OCI-LY7 (cell line): Measurements from ENCODE around the gene GNL1. TPM values are rescaled to one million over a fixed set of nuclear protein-coding genes. Genes with fewer than 3 reads are reported as not detected.

Source experiments
- BruUV-seq: library from RNA; stranded (reverse); fragments of 400-500 nt; replicated peaks from 2 replicates; lab custom pipeline; 2021; lab: Mats Ljungman, UMichigan
- CTCF ChIA-PET: fragments of 300-600 bp; sonication (Branson Sonifier 250); formaldehyde crosslinking; loops from one replicate; lab custom pipeline; 2022; ENCODE audit warnings: antibody characterized with exemption; ENCODE audit not compliant: unreplicated experiment; lab: Charles Lee
- POLR2A ChIA-PET: fragments of 300-600 bp; sonication (Branson Sonifier 250); formaldehyde crosslinking; loops from one replicate; lab custom pipeline; 2022; ENCODE audit warnings: antibody characterized with exemption; lab: Charles Lee
- DNase-seq: peaks from one replicate; pipeline ENCODE4 v3.0.0-alpha.2; 2015; ENCODE audit warnings: low spot score
- H2AFZ ChIP-seq: fragments of 200-600 bp; sonication (generic), shearing (Covaris generic); 2 replicates; pipeline ENCODE4 v1.6.1; 2014; ENCODE audit warnings: mild to moderate bottlenecking, antibody characterized with exemption, low read length, moderate library complexity
- H3K27ac ChIP-seq: fragments of 200-600 bp; sonication (generic); 2 replicates; pipeline ENCODE4 v1.5.1; 2014; ENCODE audit warnings: mixed run types, low read depth, mild to moderate bottlenecking, moderate library complexity, low read length, inconsistent platforms; ENCODE audit not compliant: poor library complexity, severe bottlenecking
- H3K36me3 ChIP-seq: fragments of 200-600 bp; sonication (generic); 2 replicates; pipeline ENCODE4 v1.6.1; 2014; ENCODE audit warnings: mild to moderate bottlenecking, antibody characterized with exemption, low read length, moderate library complexity, mixed read lengths; ENCODE audit not compliant: insufficient read depth
- H3K4me1 ChIP-seq: fragments of 200-600 bp; sonication (generic); 2 replicates; pipeline ENCODE4 v1.5.1; 2014; ENCODE audit warnings: mild to moderate bottlenecking, low read length; ENCODE audit not compliant: insufficient read depth, poor library complexity, severe bottlenecking
- H3K4me2 ChIP-seq: fragments of 200-600 bp; sonication (generic); 2 replicates; pipeline ENCODE4 v1.6.1; 2014; ENCODE audit warnings: mild to moderate bottlenecking, low read length
- H3K4me3 ChIP-seq: fragments of 200-600 bp; sonication (generic); 2 replicates; pipeline ENCODE4 v1.5.1; 2014; ENCODE audit warnings: mild to moderate bottlenecking, low read depth, low read length; ENCODE audit not compliant: poor library complexity, severe bottlenecking
- H3K79me2 ChIP-seq: fragments of 200-600 bp; sonication (generic); 2 replicates; pipeline ENCODE4 v1.6.1; 2016; ENCODE audit warnings: low read depth, mild to moderate bottlenecking, low read length, moderate library complexity, mixed read lengths; ENCODE audit not compliant: insufficient read depth
- H3K9me2 ChIP-seq: fragments of 200-600 bp; sonication (generic); 2 replicates; pipeline ENCODE4 v1.6.1; 2016; ENCODE audit warnings: mild to moderate bottlenecking, low read length, mixed read lengths; ENCODE audit not compliant: insufficient read depth
- H3K9me3 ChIP-seq: fragments of 200-600 bp; sonication (generic); 2 replicates; pipeline ENCODE4 v1.6.1; 2014; ENCODE audit warnings: mild to moderate bottlenecking, mixed run types, low read length, mixed read lengths
- H4K20me1 ChIP-seq: fragments of 200-600 bp; sonication (generic); 2 replicates; pipeline ENCODE4 v1.6.1; 2014; ENCODE audit warnings: mild to moderate bottlenecking, antibody characterized with exemption, low read length, moderate library complexity, mixed read lengths; ENCODE audit not compliant: insufficient read depth
- CTCF ChIP-seq: fragments of 200-600 bp; sonication (generic); conservative IDR thresholded peaks from 2 replicates; pipeline ENCODE4 v1.5.1; 2014; ENCODE audit warnings: mild to moderate bottlenecking, antibody characterized with exemption, low read length, moderate library complexity, mixed read lengths
- EZH2phosphoT487 ChIP-seq: fragments of 200-600 bp; sonication (generic); IDR thresholded peaks from 2 replicates; pipeline ENCODE4 v1.6.1; 2018; ENCODE audit warnings: low read depth, borderline replicate concordance, mild to moderate bottlenecking, mixed run types, antibody characterized with exemption, low read length, moderate library complexity, mixed read lengths
- intact Hi-C: fragments of 100-400 bp; cut with micrococcal nuclease; formaldehyde crosslinking; loops from one replicate; pipeline ENCODE4 v1.10.0; 2022; ENCODE audit not compliant: unreplicated experiment
- total RNA-seq, 2 experiments: library from RNA; depleted of rRNA in 1 of 2; stranded (reverse); fragments of >200 nt in 1 of 2; shearing (Covaris generic) in 1 of 2; gene quantifications; 2 replicates each; pipeline ENCODE4 v1.2.3, GENCODE V29; 2014 to 2022

The GNL1 gene
- total RNA-seq, 2 experiments from 2014 or later, result 66.4 to 114 TPM

GRCh38 chr6:30589754-30590358 is 33.6 kb upstream of the GNL1 start:
- Histone ChIP-seq H3K9me2 (no peaks in the 10 kb centered on the region), H3K4me3 (no peak overlapping the region), H2AFZ (no peak overlapping the region), H3K36me3 (peaks cover 99% of the 10 kb centered on the region), H3K4me2 (no peak overlapping the region), H4K20me1 (no peaks in the 10 kb centered on the region), H3K9me3 (no peaks in the 10 kb centered on the region), H3K4me1 (no peaks in the 10 kb centered on the region), H3K27ac (no peak overlapping the region), H3K79me2 (peaks cover 8% of the 10 kb centered on the region; the same call in 1 of the 2 replicates)
- intact Hi-C loops, result no loop called here
- no TSS peak for BruUV-seq
- ChIA-PET CTCF (no interaction called here), POLR2A (interaction anchor here (0.7 kb wide), 1 partner anchor 80 kb away, joined by 3 read pairs; no protein-coding TSS in a partner anchor)
- TF ChIP-seq CTCF, result no peak
- no peak for TF ChIP-seq EZH2phosphoT487
- DNase-seq, result no peak

GRCh38 chr6:30583921-30584320 is 27.6 kb upstream of the GNL1 start:
- TF ChIP-seq CTCF (no peak), EZH2phosphoT487 (no peak)
- Histone ChIP-seq H3K4me3 (no peak overlapping the region), H4K20me1 (no peaks in the 10 kb centered on the region), H3K79me2 (no peaks in the 10 kb centered on the region), H3K4me1 (no peaks in the 10 kb centered on the region), H2AFZ (no peak overlapping the region), H3K27ac (no peak overlapping the region), H3K4me2 (no peak overlapping the region), H3K9me3 (no peaks in the 10 kb centered on the region), H3K9me2 (no peaks in the 10 kb centered on the region), H3K36me3 (peaks cover 100% of the 10 kb centered on the region)
- intact Hi-C loops, result no loop called here
- ChIA-PET POLR2A (no interaction called here), CTCF (no interaction called here)
- no TSS peak for BruUV-seq
- DNase-seq, result no peak

- Histone ChIP-seq H3K9me3 (no peaks in the 10 kb centered on the region), H3K36me3 (peaks cover 96% of the 10 kb centered on the region), H3K9me2 (no peaks in the 10 kb centered on the region), H3K4me1 (peaks cover 17% of the 10 kb centered on the region), H4K20me1 (peaks cover 13% of the 10 kb centered on the region), H2AFZ (no peak overlapping the region), H3K79me2 (peaks cover 42% of the 10 kb centered on the region), H3K4me2 (no peak overlapping the region), H3K4me3 (no peak overlapping the region), H3K27ac (no peak overlapping the region)
- POLR2A ChIA-PET, result interaction anchor here (0.5 to 0.8 kb wide), 2 partner anchors 9 to 150 kb away, joined by 3 read pairs; no protein-coding TSS in a partner anchor
- no peak for TF ChIP-seq EZH2phosphoT487
- intact Hi-C loops, result no loop called here
- CTCF ChIA-PET, result no interaction called here
- no TSS peak for BruUV-seq
- DNase-seq, result no peak
Observed at GRCh38 chr6:30578051-30578450, 21.8 kb upstream of the GNL1 start.
